Stomach (tissue), 9 donors: Measurements from ENCODE around the gene NHSL1. TPM values are rescaled to one million over a fixed set of nuclear protein-coding genes. Genes with fewer than 3 reads are reported as not detected.

Source experiments
- DNase-seq, 2 donors: peaks; one replicate each; pipeline versions ENCODE4 v3.0.0 to v3.0.0-alpha.2; 2013 to 2019
- H3K27ac ChIP-seq, 5 donors: fragments of 200-600 bp in 4 of 5; sonication (generic) in 4 of 5; one replicate each; pipeline ENCODE4 v1.5.1; 2013 to 2019; ENCODE audit warnings: mild to moderate bottlenecking in 1 of 5, moderate library complexity in 1 of 5
- H3K27me3 ChIP-seq, 3 donors: fragments of 200-600 bp; sonication (generic); one replicate each; pipeline ENCODE4 v1.5.1; 2017 to 2019; ENCODE audit warnings: mixed run types in 1 of 3
- H3K36me3 ChIP-seq, 4 donors: fragments of 200-600 bp; sonication (generic); 1 replicate in 3 of 4; 2 replicates in 1 of 4; pipeline ENCODE4 v1.5.1; 2016 to 2019
- H3K4me1 ChIP-seq, 4 donors: fragments of 200-600 bp; sonication (generic); one replicate each; pipeline ENCODE4 v1.5.1; 2016 to 2019
- H3K4me3 ChIP-seq, 4 donors: fragments of 200-600 bp; sonication (generic) in 3 of 4; one replicate each; pipeline ENCODE4 v1.5.1; 2016 to 2019; ENCODE audit warnings: mild to moderate bottlenecking in 1 of 4
- H3K9me3 ChIP-seq, 4 donors: fragments of 200-600 bp; sonication (generic); one replicate each; pipeline ENCODE4 v1.5.1; 2016 to 2019
- CTCF ChIP-seq, 7 experiments: fragments of 450-650 bp in 4 of 7; fragments of 200-600 bp in 3 of 7; sonication (generic) in 3 of 7; IDR thresholded peaks; one replicate each; pipeline ENCODE4 v1.5.1; 2016 to 2019; ENCODE audit warnings: antibody characterized with exemption in 7 of 7, control low read depth in 2 of 7, mild to moderate bottlenecking in 1 of 7
- EP300 ChIP-seq: sonication (generic); formaldehyde crosslinking; IDR thresholded peaks from one replicate; pipeline ENCODE4 v1.6.1; 2017; ENCODE audit warnings: antibody characterized with exemption
- POLR2A ChIP-seq, 4 donors: fragments of 450-650 bp; IDR thresholded peaks; one replicate each; pipeline ENCODE4 v1.6.1; 2016; ENCODE audit warnings: antibody characterized with exemption in 4 of 4, control low read depth in 2 of 4, mild to moderate bottlenecking in 1 of 4, moderate library complexity in 1 of 4
- POLR2AphosphoS5 ChIP-seq, 3 donors: sonication (generic); formaldehyde crosslinking; IDR thresholded peaks; one replicate each; pipeline ENCODE4 v1.6.1; 2016; ENCODE audit warnings: antibody characterized with exemption in 3 of 3
- WGBS, 5 donors: extraction: QIAGEN DNeasy Blood & Tissue Kit in 3 of 5; methylation state at CpG; one replicate each; pipeline versions ENCODE4 v1.1.5 to v1.1.7; 2013 to 2018; 5-methylcytosine and 5-hydroxymethylcytosine counted together
- intact Hi-C: fragments of 100-400 bp; cut with DNase I; formaldehyde crosslinking; loops from one replicate; pipeline ENCODE4 v1.15.1; 2023; ENCODE audit warnings: low total_unique reads
- polyA plus RNA-seq, 3 donors: library from polyadenylated mRNA; stranded (reverse); fragments of 200-250 nt; gene quantifications; one replicate each; pipeline ENCODE4 v1.2.3, GENCODE V29; 2013
- total RNA-seq, 5 donors: library from RNA; depleted of rRNA; stranded (reverse); fragments of >200 nt; gene quantifications; one replicate each; pipeline versions ENCODE4 v1.1.0 to v1.2.3, GENCODE V29; 2014 to 2016
- donor health status: healthy with polysubstance abuse.
- donor health status: Bipolar disorder and iron deficiency.
- donor health status: healthy.

Gene NHSL1
- total and polyA plus RNA-seq, 8 donors: 1.8 to 44.6 (median 27.4) TPM

- DNase-seq: peak in 1 of 2 donors; percentile 33
- TF ChIP-seq POLR2A (IDR thresholded peaks at IDR 0.05): no peak
- no peak for TF ChIP-seq EP300
- peak in 2 of 3 donors; percentile 13 to 15 for TF ChIP-seq POLR2AphosphoS5 (IDR thresholded peaks at IDR 0.05)
- TF ChIP-seq CTCF (IDR thresholded peaks at IDR 0.05): no peak
- Histone ChIP-seq H3K4me1 (peaks cover 0 to 20% (median 5%) of the 10 kb centered on the region in 4 donors), H3K27me3 (no peaks in the 10 kb centered on the region), H3K36me3 (peaks cover 0 to 8% (median 5%) of the 10 kb centered on the region in 4 donors), H3K4me3 (no peak overlapping the region), H3K27ac (peak overlapping the region in 2 of 5 donors; percentile 14 to 19), H3K9me3 (no peaks in the 10 kb centered on the region)
- intact Hi-C loops: no loop called here
- 83 to 88% (median 86%) methylated on average over 9 of the region's 9 CpGs for WGBS, 5 donors
Observed at GRCh38 chr6:138468320-138469015, 30.8 kb downstream of the NHSL1 start.

GRCh38 chr6:138467901-138468300, 31.4 kb downstream of the NHSL1 start:
- peaks cover 0 to 11% (median 6%) of the 10 kb centered on the region in 4 donors for H3K36me3 ChIP-seq
- no peaks in the 10 kb centered on the region for H3K27me3 ChIP-seq
- H3K9me3 ChIP-seq: no peaks in the 10 kb centered on the region
- intact Hi-C loops: no loop called here
- DNase-seq: no peak
- H3K4me1 ChIP-seq: peaks cover 0 to 20% (median 5%) of the 10 kb centered on the region in 4 donors
- H3K4me3 ChIP-seq: no peak overlapping the region
- TF ChIP-seq POLR2AphosphoS5 (IDR thresholded peaks at IDR 0.05) (no peak), CTCF (IDR thresholded peaks at IDR 0.05) (no peak), EP300 (no peak), POLR2A (IDR thresholded peaks at IDR 0.05) (no peak)
- H3K27ac ChIP-seq: no peak overlapping the region

- Histone ChIP-seq H3K9me3 (no peaks in the 10 kb centered on the region), H3K4me3 (no peak overlapping the region), H3K36me3 (peaks cover 0 to 15% (median 6%) of the 10 kb centered on the region in 4 donors), H3K27ac (peak overlapping the region in 4 of 5 donors; percentile 24 to 75 (median 62)), H3K27me3 (no peaks in the 10 kb centered on the region), H3K4me1 (peaks cover 0 to 20% (median 5%) of the 10 kb centered on the region in 4 donors)
- TF ChIP-seq EP300 (no peak), POLR2AphosphoS5 (IDR thresholded peaks at IDR 0.05) (peak in 1 of 3 donors; percentile 53)
- intact Hi-C loops: no loop called here
- peak in 1 of 2 donors; percentile 71 for DNase-seq
- 38 to 73% (median 51%) methylated on average over 1 of the region's 1 CpG for WGBS, 5 donors
Observed at GRCh38 chr6:138465007-138465645, 34.2 kb downstream of the NHSL1 start.

GRCh38 chr6:138464085-138464484, 35.2 kb downstream of the NHSL1 start:
- intact Hi-C loops: no loop called here
- Histone ChIP-seq H3K27me3 (no peaks in the 10 kb centered on the region), H3K9me3 (no peaks in the 10 kb centered on the region), H3K27ac (no peak overlapping the region), H3K36me3 (peaks cover 0 to 15% (median 6%) of the 10 kb centered on the region in 4 donors), H3K4me1 (peaks cover 0 to 14% (median 4%) of the 10 kb centered on the region in 4 donors), H3K4me3 (no peak overlapping the region)
- DNase-seq: no peak
- TF ChIP-seq CTCF (IDR thresholded peaks at IDR 0.05) (no peak), POLR2A (IDR thresholded peaks at IDR 0.05) (no peak), EP300 (no peak), POLR2AphosphoS5 (IDR thresholded peaks at IDR 0.05) (no peak)
- WGBS, 5 donors: 86 to 96% (median 92%) methylated on average over 20 of the region's 20 CpGs
